ENCODE results near the gene LRP8.

DNA sequence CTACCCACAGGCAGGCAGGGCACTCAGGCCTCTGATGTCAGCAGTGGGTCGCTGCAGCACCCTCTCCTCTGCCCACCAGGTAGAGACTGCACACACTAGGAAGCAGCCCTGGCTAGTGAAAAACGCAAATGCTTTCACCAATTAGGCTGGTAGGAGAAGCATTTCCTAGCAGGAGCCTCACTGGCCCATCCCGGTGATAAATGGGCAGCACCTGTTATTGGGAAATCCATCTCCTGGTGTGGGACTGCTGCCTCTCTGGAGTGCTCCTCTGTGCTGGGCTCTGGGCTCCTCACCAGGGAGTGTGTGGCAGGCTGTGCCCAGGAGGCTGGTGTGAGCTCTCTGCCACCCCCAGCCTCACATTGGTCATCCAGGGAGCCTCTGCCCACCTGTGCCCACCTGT, 28.6 kb downstream of the LRP8 start:
- TF ChIP-seq, protein P1, sequence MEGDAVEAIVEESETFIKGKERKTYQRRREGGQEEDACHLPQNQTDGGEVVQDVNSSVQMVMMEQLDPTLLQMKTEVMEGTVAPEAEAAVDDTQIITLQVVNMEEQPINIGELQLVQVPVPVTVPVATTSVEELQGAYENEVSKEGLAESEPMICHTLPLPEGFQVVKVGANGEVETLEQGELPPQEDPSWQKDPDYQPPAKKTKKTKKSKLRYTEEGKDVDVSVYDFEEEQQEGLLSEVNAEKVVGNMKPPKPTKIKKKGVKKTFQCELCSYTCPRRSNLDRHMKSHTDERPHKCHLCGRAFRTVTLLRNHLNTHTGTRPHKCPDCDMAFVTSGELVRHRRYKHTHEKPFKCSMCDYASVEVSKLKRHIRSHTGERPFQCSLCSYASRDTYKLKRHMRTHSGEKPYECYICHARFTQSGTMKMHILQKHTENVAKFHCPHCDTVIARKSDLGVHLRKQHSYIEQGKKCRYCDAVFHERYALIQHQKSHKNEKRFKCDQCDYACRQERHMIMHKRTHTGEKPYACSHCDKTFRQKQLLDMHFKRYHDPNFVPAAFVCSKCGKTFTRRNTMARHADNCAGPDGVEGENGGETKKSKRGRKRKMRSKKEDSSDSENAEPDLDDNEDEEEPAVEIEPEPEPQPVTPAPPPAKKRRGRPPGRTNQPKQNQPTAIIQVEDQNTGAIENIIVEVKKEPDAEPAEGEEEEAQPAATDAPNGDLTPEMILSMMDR (IDR thresholded peaks at IDR 0.05; ENCODE audit: insufficient read depth, low read depth, low read length), result no peak
- TF ChIP-seq EZH2 (IDR thresholded peaks at IDR 0.05; ENCODE audit: insufficient read depth, low read length), result no peak

Measured in astrocyte (in vitro differentiated cells and primary cell).